ENCODE results near the gene ANKRD30B.
"Not testable (repeated sequence)": the region's sequence is repeated elsewhere in the genome, so short reads cannot be mapped to it uniquely, and the experiment has no call there.

The ANKRD30B gene

GRCh38 chr18:14858514-14858913 lies 110.5 kb downstream of the ANKRD30B start:
- not testable (repeated sequence) for DNase-seq

GRCh38 chr18:14859995-14860394 lies 112.0 kb downstream of the ANKRD30B start:
- not testable (repeated sequence) for DNase-seq

DNA sequence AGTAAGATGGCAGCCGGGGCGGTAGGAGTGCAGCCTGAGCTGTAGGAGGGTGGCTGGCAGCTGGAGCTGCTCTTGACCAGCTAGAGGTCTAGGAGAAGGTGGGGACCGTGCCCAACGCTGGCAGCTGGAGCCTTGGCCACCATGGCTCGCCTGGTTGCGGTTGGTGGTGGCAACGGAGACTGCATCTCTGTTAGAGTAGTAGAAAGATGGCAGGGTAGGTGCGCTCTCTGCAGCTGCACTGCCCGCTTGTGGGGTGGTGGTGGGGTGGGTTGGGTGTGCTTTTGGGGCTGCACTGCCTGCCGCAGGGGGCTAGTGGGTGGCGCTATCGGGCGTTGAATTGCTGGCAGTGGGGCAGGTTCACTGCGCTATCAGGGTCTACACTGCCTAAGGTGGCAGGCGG lies 118.5 kb downstream of the ANKRD30B start:
- not testable (repeated sequence) for DNase-seq

GRCh38 chr18:14867988-14868387 lies 120.0 kb downstream of the ANKRD30B start:
- not testable (repeated sequence) for DNase-seq

DNA sequence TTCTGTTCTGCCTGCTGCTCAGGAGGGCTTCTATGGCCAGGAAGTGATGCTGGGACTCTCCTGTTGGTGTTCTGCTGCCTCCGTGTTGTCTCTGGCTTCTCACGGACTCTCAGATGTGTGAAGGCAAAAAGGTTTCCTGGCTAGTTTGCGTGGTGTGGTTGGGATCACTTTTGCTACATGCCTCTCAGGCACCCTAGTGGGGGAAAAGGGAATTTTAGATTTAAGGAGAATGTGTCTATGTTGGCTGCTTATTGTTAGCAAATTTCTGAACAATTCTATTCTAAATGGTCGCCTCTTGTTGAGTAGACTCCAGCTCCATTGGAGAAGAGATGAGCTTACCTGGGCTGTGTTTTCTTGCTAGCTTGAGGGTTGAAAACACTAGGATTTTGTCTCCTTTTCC lies 120.9 kb downstream of the ANKRD30B start:
- DNase-seq, result not testable (repeated sequence)

GRCh38 chr18:14878826-14879225 lies 130.9 kb downstream of the ANKRD30B start:
- DNase-seq, result not testable (repeated sequence)

GRCh38 chr18:14900435-14900834 lies 152.5 kb downstream of the ANKRD30B start:
- DNase-seq, result no peak

Data from NCI-H2227 treated with DMSO at 0.1 percent for 48 hours (cell line).